Immature natural killer cell (primary cell): ENCODE measurements around the gene PEAR1. TPM values are rescaled to one million over a fixed set of nuclear protein-coding genes. Genes with fewer than 3 reads are reported as not detected.
"Not testable (repeated sequence)": the region's sequence is repeated elsewhere in the genome, so short reads cannot be mapped to it uniquely, and the experiment has no call there.

Experiments
- DNase-seq, 3 donors: peaks; one replicate each; pipeline ENCODE4 v3.0.0; 2022; ENCODE audit warnings: mixed read lengths in 1 of 3
- H3K27ac Mint-ChIP-seq, 6 donors: one replicate each; pipeline ENCODE4 v1.8.0; 2020; ENCODE audit warnings: mixed read lengths in 6 of 6, mild to moderate bottlenecking in 5 of 6, inconsistent platforms in 4 of 6, moderate library complexity in 3 of 6
- H3K27me3 Mint-ChIP-seq, 3 donors: one replicate each; pipeline ENCODE4 v1.8.0; 2020 to 2021; ENCODE audit warnings: low read depth in 3 of 3, mild to moderate bottlenecking in 3 of 3, mixed read lengths in 3 of 3, moderate library complexity in 3 of 3, inconsistent platforms in 1 of 3
- H3K36me3 Mint-ChIP-seq, 3 donors: one replicate each; pipeline ENCODE4 v1.8.0; 2020; ENCODE audit warnings: mixed read lengths in 3 of 3, inconsistent platforms in 2 of 3, mild to moderate bottlenecking in 2 of 3
- H3K4me1 Mint-ChIP-seq, 2 donors: one replicate each; pipeline ENCODE4 v1.8.0; 2020; ENCODE audit warnings: inconsistent platforms in 2 of 2, mild to moderate bottlenecking in 2 of 2, mixed read lengths in 2 of 2, moderate library complexity in 1 of 2
- H3K4me3 Mint-ChIP-seq, 5 donors: one replicate each; pipeline ENCODE4 v1.8.0; 2020; ENCODE audit warnings: mild to moderate bottlenecking in 5 of 5, mixed read lengths in 5 of 5, inconsistent platforms in 3 of 5, moderate library complexity in 3 of 5
- H3K9me3 Mint-ChIP-seq, 6 donors: one replicate each; pipeline ENCODE4 v1.8.0; 2020; ENCODE audit warnings: mild to moderate bottlenecking in 6 of 6, mixed read lengths in 6 of 6, inconsistent platforms in 4 of 6, moderate library complexity in 3 of 6
- polyA plus RNA-seq, 3 donors: library from polyadenylated mRNA; unstranded; fragments of 300-500 nt; fragmentation: Illumina TruSeq; gene quantifications; one replicate each; pipeline ENCODE4 v1.2.3, GENCODE V29; 2021

Gene PEAR1
- polyA plus RNA-seq, 3 donors from 2014 or later: 0.28 TPM; not detected in 2

DNA sequence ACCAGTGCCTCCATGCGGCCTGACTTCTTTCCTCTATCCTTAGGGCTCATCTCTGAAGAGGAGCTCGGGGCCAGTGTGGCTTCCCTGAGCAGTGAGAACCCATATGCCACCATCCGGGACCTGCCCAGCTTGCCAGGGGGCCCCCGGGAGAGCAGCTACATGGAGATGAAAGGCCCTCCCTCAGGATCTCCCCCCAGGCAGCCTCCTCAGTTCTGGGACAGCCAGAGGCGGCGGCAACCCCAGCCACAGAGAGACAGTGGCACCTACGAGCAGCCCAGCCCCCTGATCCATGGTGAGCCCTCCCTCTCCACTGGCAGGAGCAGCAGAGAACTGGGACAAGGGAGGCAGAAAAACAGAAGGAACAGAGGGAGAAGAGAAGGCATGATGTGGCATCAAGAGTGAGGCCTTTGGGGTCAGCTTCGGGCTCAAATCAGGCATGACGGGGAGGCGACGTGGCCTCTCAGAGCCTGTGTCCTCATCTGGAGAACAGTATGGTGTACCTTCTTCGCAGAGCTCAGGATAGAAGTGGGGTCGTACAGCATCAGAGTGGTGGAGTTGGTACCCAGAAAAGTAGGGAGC lies 20.4 kb downstream of the PEAR1 start:
- Mint-ChIP-seq H3K4me1 (no peaks in the 10 kb centered on the region), H3K27ac (no peak overlapping the region), H3K9me3 (no peaks in the 10 kb centered on the region), H3K36me3 (no peaks in the 10 kb centered on the region), H3K27me3 (peaks cover 8 to 19% (median 8%) of the 10 kb centered on the region in 3 donors), H3K4me3 (no peak overlapping the region)
- DNase-seq: no peak

DNA sequence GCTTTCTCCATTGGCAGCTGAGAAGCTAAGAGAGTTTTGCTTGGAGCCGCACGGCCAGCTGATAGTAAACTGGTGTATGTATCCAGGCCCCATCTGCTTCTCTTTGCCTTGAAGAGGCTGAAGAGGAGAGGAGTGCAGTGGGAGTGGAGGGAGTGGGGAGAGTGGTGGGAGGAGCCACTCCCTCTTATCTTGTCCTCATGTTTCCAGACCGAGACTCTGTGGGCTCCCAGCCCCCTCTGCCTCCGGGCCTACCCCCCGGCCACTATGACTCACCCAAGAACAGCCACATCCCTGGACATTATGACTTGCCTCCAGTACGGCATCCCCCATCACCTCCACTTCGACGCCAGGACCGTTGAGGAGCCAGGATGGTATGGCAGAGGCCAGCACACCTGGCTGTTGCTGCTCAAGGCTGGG lies 20.9 kb downstream of the PEAR1 start:
- Mint-ChIP-seq H3K27me3 (peaks cover 8 to 19% (median 9%) of the 10 kb centered on the region in 3 donors), H3K27ac (no peak overlapping the region), H3K4me3 (no peak overlapping the region), H3K4me1 (no peaks in the 10 kb centered on the region), H3K9me3 (no peaks in the 10 kb centered on the region), H3K36me3 (no peaks in the 10 kb centered on the region)
- DNase-seq: no peak

DNA sequence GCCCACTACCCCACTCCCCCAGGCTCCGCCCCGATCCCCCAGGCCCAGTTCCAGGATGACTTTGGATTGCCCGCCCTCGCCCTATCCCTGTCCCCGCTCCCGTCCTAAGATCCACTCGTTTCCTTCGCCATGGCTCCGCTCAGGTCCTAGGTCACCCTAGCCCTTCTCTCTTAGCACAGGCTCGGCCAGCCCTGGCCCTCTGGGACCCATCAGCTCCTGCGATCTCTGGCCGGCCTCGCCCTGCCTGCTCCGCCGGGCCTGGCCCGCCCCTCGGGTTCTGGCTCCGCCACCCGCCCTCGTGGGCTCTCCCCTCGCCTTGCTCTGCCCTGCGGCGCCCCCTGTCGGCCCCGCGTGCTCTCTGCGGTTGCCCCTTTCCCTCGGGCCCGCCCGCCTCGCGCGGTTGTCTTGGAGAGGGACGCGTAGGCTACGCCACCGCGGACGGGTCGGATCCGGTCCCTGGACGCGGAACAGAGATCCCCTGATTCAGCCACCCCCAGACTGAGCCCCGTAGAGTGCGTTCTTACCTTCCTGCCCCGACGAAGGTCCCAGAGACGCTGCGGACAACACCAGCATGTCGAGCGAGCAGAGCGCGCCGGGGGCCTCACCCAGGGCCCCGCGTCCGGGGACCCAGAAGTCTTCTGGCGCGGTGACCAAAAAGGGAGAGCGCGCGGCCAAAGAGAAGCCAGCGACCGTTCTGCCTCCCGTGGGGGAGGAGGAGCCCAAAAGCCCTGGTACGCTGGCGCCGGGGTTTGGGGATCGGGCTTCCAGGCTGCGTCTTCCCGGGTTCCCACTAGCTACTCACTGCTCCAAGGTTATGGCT lies 26.9 kb downstream of the PEAR1 start, which contains the start of gene LRRC71:
TSS of gene LRRC71 (plus strand) at position 400 of the 820 bp plus-strand sequence. CDS start at position 572, 172 bp downstream.
- peaks cover 0 to 4% (median 0%) of the 10 kb centered on the region in 6 donors for H3K9me3 Mint-ChIP-seq
- no peak within 1 kb of the TSS for H3K27ac Mint-ChIP-seq
- peak; percentile 16 to 32 (median 24) for DNase-seq
- H3K4me1 Mint-ChIP-seq: peaks cover 0 to 3% of the 10 kb centered on the region in 2 donors
- H3K36me3 Mint-ChIP-seq: no peaks in the 10 kb centered on the region
- peaks cover 17 to 35% (median 26%) of the 10 kb centered on the region in 3 donors for H3K27me3 Mint-ChIP-seq
- H3K4me3 Mint-ChIP-seq: peak within 1 kb of the TSS in 1 of 5 donors; percentile 48

DNA sequence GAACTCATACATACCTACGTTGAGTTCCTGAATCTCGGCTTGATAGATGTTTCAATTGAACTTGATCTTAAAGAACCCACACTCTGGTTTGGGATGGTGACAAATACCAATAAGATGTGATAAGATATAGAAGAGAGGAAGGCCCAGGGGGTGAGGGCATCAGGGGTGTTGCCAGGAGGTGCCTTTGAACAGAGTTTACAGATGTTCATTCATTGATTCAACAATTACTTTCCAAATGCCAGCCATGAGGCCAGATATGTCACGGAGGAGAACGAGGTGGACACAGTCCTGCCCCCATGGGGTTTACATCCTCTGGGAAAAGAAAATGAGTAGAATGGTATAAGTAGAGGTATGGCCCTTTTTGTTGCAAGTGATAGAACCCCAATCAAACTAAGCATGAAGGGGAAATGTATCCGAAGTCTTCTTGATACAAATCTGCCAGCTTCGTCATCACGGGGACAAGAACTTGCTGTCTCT lies 27.6 kb downstream of the PEAR1 start:
- no peak for DNase-seq
- Mint-ChIP-seq H3K27me3 (peaks cover 15 to 35% (median 28%) of the 10 kb centered on the region in 3 donors), H3K36me3 (no peaks in the 10 kb centered on the region), H3K4me3 (peak overlapping the region in 1 of 5 donors; percentile 48), H3K27ac (no peak overlapping the region), H3K4me1 (peaks cover 0 to 3% of the 10 kb centered on the region in 2 donors), H3K9me3 (peaks cover 0 to 4% (median 0%) of the 10 kb centered on the region in 6 donors)

DNA sequence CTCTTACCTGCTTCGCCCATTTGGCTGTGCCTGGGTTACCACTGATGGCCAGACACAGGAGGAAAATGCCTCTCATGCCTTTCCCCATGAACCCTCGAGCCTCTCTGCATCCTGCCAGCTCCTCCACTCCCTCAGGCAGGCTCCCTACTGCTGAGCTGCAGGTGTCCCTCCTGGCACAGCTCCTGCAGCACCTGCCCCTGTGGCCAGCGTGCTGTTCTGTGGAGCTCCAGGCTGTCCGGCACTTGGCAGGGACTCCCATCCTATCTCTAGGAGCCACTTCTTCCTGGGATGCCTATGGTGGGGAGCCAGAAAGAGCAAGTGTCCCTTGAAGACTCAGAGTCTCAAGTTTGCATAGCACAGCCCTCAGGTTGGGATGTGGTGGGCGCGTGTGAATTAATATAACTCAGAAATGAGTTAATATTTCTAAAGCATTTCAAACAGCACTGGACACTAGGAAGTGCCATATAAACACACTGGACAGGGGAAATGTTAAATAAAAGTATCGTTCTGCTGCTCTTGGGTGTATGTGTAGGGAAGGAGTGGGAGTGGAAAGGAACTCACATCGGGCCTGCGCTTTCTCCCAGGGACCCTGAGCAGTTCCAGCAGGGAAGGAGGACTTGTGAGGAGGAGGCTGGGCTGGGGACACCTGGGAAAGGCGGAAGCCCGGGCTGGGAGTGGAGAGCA lies 29.6 kb downstream of the PEAR1 start:
- H3K9me3 Mint-ChIP-seq: peaks cover 0 to 4% (median 0%) of the 10 kb centered on the region in 6 donors
- peak overlapping the region in 2 of 5 donors; percentile 10 to 43 for H3K4me3 Mint-ChIP-seq
- H3K36me3 Mint-ChIP-seq: peaks cover 0 to 3% (median 2%) of the 10 kb centered on the region in 3 donors
- no peak overlapping the region for H3K27ac Mint-ChIP-seq
- peaks cover 19 to 42% (median 30%) of the 10 kb centered on the region in 3 donors for H3K27me3 Mint-ChIP-seq
- H3K4me1 Mint-ChIP-seq: peaks cover 3 to 6% of the 10 kb centered on the region in 2 donors
- DNase-seq: no peak

DNA sequence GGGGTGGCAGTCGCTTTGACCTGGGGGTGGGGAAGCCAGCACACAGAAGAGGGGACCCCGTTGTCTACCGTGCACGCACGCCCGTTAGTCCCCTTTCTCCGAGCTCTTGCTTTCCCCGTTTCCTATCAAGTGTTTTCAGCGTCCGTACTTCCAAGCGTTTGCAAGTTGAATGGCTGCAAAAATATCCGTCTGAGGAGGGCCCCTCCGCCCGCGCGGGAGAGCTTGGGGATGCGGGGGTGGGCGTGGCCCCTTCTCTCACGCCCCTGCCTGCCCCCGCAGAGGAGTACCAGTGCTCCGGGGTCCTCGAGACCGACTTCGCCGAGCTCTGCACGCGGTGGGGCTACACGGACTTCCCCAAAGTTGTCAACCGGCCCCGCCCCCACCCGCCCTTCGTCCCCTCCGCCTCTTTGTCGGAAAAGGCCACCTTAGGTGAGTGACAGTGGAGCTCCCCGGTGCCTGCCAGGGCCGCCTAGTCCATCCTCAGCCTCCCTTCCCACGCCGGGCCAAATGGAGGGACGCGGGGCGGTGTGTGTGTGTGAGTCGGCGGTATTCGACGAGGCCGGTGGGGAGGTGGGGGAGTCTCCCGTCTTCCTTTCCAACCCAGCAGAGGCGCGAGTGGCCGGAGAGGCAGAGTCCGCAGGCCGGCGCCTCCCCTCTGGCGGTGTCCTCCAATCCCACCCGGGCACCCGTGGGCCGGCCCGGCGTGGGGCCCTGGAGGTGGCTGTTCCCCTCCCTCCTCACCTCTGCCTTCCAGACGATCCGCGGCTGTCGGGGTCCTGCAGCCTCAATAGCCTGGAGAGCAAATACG lies 30.4 kb downstream of the PEAR1 start:
- peaks cover 19 to 45% (median 24%) of the 10 kb centered on the region in 3 donors for H3K27me3 Mint-ChIP-seq
- peaks cover 0 to 4% (median 0%) of the 10 kb centered on the region in 6 donors for H3K9me3 Mint-ChIP-seq
- H3K4me3 Mint-ChIP-seq: no peak overlapping the region
- H3K36me3 Mint-ChIP-seq: peaks cover 0 to 4% (median 3%) of the 10 kb centered on the region in 3 donors
- peaks cover 6 to 7% of the 10 kb centered on the region in 2 donors for H3K4me1 Mint-ChIP-seq
- H3K27ac Mint-ChIP-seq: no peak overlapping the region
- no peak for DNase-seq

DNA sequence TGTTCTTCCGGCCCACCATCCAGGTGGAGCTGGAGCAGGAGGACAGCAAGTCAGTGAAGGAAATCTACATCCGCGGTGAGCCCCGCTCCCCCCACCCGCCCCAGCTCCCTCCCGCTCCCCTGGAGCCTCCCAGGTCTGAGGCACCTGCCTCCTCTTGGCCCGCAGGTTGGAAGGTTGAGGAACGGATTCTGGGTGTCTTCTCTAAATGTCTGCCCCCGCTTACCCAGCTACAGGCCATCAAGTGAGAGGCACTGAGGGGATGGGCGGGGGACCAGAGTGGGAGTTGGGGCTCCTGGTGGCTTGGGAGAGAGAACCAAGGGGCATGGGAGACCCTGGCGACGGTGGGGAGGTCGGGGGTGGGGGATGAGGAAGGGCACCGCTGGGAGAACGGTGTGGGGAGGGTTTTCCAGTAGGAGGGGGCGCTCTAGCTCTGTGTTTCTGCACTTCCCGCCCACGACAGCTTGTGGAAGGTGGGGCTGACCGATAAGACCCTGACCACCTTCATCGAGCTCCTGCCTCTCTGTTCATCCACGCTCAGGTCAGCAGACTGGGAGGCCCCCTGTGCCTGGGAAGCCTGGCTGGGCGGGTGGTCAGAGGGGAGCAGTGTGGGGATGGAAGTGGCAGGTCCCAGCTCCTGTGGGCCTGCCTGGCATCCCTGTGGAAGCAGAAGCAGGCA lies 31.1 kb downstream of the PEAR1 start:
- DNase-seq: no peak
- Mint-ChIP-seq H3K4me3 (peak overlapping the region in 1 of 5 donors; percentile 12), H3K4me1 (peaks cover 6 to 7% of the 10 kb centered on the region in 2 donors), H3K9me3 (peaks cover 0 to 4% (median 0%) of the 10 kb centered on the region in 6 donors), H3K27ac (no peak overlapping the region), H3K27me3 (peaks cover 17 to 50% (median 26%) of the 10 kb centered on the region in 3 donors), H3K36me3 (peaks cover 0 to 4% (median 3%) of the 10 kb centered on the region in 3 donors)

DNA sequence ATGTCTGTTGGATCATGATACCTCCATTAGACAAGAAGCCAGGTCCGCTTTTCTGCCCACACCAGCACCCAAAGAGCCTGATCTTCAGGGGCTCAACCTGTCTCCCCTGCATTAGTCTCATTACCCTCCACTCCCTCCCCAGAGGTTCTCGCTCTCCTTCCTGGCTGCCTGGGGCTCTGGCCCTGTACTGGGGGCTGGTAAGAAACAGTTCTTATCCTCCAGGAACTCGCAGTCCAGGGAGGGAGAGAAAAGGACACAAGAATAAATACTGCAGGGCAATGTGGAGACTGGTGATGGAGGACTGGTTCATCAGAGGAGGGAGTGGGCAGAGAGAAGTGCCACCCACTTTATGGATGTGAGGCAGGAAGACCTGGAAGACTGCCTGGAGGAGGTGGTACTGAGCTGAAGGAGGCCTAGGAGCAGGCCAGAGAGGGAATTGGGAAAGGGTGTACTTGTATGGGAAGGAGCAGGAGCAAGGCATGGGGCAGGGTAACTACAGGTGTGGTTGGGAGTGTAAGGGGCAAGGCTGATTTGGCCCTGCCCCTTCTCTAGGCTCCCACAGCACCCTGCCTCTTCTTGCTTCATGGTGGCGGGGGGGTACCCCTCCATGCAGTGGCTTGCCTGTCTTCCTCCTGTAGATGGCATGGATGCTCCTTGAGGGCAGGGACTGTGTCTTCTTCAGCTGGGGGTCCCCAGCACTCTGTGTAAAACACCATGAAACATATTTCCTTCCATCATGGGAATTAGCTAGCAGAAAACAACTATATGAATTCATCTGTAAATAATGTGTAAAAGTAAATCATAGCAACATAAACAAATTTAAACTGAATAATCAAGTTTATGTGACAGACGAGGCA lies 31.9 kb downstream of the PEAR1 start:
- Mint-ChIP-seq H3K36me3 (peaks cover 0 to 4% (median 3%) of the 10 kb centered on the region in 3 donors), H3K4me1 (peaks cover 6 to 7% of the 10 kb centered on the region in 2 donors), H3K4me3 (peak overlapping the region in 1 of 5 donors; percentile 9), H3K27me3 (peaks cover 17 to 45% (median 24%) of the 10 kb centered on the region in 3 donors), H3K9me3 (peaks cover 0 to 4% (median 0%) of the 10 kb centered on the region in 6 donors), H3K27ac (no peak overlapping the region)
- DNase-seq: no peak

DNA sequence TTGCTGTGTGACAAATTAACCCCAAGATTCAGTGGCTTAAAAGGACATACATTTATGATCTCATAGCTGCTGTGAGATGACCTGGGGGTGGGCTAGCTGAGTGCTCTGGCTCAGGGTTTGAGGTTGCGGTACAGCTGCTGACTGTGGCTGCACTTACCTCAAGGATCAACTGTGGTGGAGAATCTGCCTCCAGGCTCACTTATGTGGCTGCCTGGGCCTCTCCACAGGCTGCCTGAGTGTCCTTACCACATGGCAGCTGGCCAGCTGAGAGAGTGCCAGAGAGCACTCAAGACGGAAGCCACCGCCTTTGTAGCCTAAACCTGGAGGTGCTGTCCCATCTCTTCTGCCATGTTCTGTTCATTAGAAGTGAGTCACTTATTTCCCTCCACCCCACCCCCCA lies 32.7 kb downstream of the PEAR1 start:
- H3K27ac Mint-ChIP-seq: no peak overlapping the region
- DNase-seq: peak; percentile 7 to 27 (median 11)
- H3K27me3 Mint-ChIP-seq: peaks cover 17 to 45% (median 21%) of the 10 kb centered on the region in 3 donors
- peaks cover 0 to 1% (median 0%) of the 10 kb centered on the region in 6 donors for H3K9me3 Mint-ChIP-seq
- H3K4me1 Mint-ChIP-seq: peaks cover 6 to 7% of the 10 kb centered on the region in 2 donors
- H3K4me3 Mint-ChIP-seq: no peak overlapping the region
- H3K36me3 Mint-ChIP-seq: peaks cover 0 to 4% (median 3%) of the 10 kb centered on the region in 3 donors

DNA sequence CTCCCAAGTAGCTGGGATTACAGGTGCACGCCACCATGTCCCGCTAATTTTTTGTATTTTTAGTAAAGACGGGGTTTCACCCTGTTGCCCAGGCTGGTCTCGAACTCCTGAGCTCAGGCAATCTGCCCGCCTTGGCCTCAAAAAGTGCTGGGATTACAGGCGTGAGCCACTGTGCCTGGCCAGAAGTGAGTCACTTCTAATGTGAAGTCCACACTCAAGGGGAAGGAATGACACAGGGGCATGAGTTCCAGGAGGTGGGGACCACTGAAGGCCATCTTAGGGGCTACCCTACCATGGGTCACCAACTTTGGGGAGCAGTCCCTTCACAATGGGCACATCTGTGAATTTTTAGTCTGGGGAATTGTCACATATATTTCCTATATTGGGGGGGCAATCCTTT lies 33.2 kb downstream of the PEAR1 start:
- H3K36me3 Mint-ChIP-seq, H3K4me3 Mint-ChIP-seq, H3K27ac Mint-ChIP-seq, H3K4me1 Mint-ChIP-seq, H3K9me3 Mint-ChIP-seq, DNase-seq: not testable (repeated sequence)
- H3K27me3 Mint-ChIP-seq: peaks cover 16 to 47% (median 17%) of the 10 kb centered on the region in 3 donors

DNA sequence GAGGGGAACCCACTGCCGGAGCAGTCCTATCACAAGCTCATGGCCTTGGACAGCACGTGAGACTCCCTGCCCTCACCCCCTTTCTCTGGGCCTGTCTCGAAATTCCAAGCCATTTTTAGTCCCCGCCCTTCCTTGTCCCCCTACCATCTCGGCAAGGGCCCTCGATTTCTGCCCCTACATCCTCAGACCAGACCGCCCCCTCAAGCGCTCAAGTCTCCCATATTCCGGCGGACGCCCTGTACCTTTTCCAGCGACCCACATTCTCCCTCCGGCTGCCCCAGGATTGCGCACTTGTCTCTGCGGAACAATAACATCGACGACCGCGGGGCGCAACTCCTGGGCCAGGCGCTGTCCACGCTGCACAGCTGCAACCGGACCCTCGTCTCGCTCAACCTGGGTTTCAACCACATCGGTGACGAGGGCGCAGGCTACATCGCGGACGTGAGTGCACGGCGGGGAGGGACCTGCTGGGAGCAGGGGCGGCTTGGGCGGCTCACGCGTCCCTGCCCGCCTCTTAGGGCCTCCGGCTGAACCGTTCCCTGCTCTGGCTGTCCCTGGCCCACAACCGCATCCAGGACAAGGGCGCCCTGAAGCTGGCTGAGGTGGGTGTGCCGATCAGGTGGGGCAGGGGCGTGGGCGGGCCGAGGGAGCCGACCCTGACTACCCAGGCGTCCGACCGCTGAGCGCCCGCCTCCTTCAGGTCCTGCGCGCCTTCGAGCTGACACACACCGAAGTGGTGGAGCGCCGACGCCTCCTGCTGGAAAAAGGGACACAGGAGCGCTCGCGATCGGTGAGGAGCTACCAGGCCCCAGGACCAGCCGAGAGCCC lies 33.9 kb downstream of the PEAR1 start:
- peaks cover 13 to 44% (median 14%) of the 10 kb centered on the region in 3 donors for H3K27me3 Mint-ChIP-seq
- H3K9me3 Mint-ChIP-seq: peaks cover 0 to 1% (median 0%) of the 10 kb centered on the region in 6 donors
- H3K4me1 Mint-ChIP-seq: peaks cover 7 to 9% of the 10 kb centered on the region in 2 donors
- peaks cover 0 to 4% (median 3%) of the 10 kb centered on the region in 3 donors for H3K36me3 Mint-ChIP-seq
- DNase-seq: peak; percentile 14 to 30 (median 25)
- H3K27ac Mint-ChIP-seq: no peak overlapping the region
- H3K4me3 Mint-ChIP-seq: peak overlapping the region in 1 of 5 donors; percentile 4
